Renal cortical epithelial cell (primary cell): Measurements from ENCODE around the gene FBXW5. TPM values are rescaled to one million over a fixed set of nuclear protein-coding genes. Genes with fewer than 3 reads are reported as not detected.
A peak's percentile ranks its signal among the peaks of the same experiment; 100 is the strongest.

Source experiments
- DNase-seq: peaks from one replicate; pipeline ENCODE4 v3.0.0-alpha.2; 2011; ENCODE audit warnings: low read depth
- total RNA-seq: library from RNA; depleted of rRNA; stranded (reverse); fragments of >200 nt; gene quantifications from 2 replicates; pipeline ENCODE4 v1.2.3, GENCODE V29; 2014

Gene FBXW5
- total RNA-seq, 1 donor from 2014 or later = 195 TPM

DNA sequence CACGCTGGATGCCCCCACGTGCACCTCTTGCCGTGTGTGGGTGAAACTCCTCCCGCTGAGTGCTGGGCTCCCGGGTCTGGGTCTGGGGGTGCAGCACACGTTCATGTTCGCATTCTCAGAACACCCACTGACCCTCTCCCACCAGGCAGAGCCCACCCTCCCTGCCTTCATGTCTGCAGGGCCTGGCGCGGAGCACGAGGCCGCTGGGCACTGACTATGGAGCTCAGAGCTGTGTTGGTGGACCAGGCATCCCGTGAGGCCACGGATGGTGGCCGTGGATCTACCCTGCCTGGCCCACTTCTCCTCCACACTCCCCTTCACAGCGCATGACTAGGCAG is 16.4 kb upstream of the FBXW5 start:
- no peak for DNase-seq

DNA sequence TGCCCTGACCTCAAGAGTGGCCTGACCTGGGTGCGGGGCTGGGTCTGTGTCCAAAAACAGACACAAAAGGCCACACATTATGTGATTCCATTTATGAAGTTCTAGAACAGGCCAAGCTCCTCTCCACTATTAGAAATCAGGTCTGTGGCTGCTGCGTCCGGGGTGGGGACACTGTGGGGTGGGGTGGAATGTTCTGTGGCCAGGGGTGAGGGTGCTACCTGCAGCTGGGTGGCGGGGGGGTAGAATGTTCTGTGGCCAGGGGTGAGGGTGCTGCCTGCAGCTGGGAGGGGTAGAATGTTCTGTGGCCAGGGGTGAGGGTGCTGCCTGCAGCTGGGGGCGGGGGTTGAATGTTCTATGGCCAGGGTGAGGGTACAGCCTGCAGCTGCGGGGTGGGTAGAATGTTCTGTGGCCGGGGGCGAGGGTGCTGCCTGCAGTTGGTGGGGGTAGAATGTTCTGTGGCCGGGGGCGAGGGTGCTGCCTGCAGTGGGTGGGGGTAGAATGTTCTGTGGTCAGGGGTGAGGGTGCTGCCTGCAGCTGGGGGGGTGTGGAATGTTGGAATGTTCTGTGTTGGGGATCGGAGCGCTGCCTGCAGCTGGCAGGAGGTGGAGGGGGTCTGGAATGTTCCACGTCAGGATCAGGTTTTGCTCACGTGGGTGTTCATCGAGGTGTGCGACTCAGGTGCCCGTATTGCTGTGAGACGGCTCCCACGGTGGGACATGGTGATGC is 15.8 kb upstream of the FBXW5 start:
- peak; percentile 36 for DNase-seq

DNA sequence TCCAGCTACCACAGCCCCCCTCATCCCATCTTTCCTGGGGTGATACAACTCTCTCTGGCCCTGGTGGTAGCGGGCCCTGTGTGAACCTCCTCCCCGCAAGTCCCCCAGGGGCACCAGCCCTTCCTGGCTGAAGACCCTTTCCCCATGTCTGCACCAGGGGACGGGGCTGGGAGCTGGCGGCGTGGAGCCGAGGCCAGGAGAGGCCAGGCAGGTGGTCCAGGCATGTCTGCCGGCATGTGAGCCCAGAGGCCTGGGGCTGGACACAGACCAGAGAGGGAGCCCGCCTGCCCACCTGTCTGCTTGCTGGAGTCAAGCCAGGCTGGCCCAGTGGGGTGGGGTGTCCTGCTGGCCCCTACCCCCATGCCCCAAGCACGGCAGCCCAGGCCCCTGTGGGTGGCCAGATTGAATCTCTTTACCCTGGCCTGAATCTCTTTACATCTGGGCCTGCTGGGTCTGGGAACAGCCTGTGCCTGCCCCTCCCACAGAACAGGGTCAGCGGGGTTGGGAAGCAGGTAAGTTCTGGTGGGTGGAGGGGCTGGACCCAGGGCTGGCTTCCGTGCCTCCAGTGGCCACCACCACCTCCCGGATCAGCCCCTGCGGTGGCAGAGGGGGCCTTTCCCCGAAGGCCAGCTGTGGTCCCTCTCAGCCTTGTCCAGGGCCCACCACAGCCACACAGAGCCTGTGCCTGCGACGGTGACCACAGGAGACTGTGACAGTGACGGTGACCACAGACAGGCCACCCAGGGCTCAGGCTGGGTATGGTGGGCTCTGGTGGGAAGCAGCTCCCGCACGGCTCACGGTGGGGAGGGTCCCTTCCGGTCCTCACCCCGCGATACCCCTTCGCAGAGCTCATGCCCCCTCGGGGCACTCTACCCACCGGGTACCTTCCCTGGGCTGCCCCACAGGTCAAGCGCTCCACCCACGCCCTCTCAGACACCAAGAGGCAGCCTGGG is 14.6 kb upstream of the FBXW5 start:
- DNase-seq = no peak

DNA sequence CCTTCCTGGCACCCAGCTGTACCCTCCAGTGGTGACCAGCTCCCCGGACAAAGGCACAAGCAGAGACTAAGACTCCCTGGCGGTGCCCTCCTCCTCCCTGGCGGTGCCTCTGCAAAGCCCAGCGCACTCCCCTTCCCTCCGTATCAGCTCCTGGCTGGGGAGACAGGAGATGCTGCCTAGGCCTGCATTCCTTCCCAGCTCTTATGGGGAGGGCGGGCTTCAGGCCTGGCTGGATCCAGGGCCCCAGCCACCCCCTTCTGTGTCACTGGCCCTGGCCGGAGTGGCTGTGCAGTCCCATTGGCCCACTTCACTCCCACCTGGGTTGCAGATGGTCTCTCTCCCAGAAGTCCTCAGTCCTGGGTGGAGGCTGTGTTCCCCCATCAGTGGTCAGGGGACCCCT is 13.9 kb upstream of the FBXW5 start:
- DNase-seq = no peak

GRCh38 chr9:136957901-136958300 is 13.4 kb upstream of the FBXW5 start:
- DNase-seq = no peak

DNA sequence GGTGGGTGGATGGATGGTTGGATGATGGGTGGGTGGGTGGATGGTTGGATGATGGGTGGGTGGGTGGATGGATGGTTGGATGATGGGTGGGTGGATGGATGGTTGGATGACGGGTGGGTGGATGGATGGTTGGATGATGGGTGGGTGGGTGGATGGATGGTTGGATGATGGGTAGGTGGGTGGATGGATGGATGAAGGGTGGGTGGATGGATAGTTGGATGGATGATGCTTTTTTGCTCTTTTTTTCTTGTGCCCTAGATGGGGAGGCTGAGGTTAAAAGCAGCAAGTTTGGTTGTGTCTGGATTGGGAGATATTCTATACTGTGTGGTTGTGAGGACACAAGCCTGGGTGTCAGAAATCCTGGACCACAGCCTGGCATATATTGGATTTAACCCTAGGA is 12.9 kb upstream of the FBXW5 start:
- DNase-seq = no peak

DNA sequence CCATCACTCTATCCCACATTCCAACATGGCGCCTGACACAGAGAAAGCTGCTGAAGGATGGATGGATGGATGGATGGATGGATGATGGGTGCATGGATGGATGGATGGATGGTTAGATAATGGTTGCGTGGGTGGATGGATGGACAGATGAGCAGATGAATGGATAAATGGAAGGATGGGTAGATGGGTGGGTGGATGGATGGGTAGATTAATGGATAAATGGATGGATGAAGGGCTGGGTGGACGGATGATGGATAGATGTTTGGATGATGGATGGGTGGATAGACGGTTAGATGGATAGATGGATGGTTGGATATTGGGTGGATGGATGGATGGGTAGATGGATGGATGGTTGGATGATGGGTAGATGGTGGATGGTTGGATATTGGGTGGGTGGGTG is 12.1 kb upstream of the FBXW5 start:
- DNase-seq = no peak

DNA sequence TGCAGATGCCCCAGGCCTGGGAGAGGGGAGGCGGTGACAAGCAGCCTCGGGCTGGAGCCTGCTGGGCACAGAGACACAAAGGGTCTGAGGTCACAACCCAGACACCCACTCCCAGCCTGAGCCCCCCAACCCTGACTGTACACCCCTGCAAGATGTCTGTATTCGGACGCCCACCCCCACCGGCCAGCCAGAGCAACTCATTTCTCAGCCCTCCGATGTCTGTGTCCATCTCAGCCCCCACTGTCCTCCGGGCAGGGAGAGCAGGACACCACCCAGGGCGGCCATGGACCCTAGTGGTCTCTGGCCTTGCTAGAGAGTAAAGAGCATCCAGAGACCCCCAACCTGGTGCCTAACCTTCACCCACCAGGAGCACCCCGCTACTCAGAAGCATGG is 11.4 kb upstream of the FBXW5 start:
- no peak for DNase-seq

- DNase-seq = no peak
These were observed 10.8 kb upstream of the FBXW5 start for GRCh38 chr9:136955202-136955942.

DNA sequence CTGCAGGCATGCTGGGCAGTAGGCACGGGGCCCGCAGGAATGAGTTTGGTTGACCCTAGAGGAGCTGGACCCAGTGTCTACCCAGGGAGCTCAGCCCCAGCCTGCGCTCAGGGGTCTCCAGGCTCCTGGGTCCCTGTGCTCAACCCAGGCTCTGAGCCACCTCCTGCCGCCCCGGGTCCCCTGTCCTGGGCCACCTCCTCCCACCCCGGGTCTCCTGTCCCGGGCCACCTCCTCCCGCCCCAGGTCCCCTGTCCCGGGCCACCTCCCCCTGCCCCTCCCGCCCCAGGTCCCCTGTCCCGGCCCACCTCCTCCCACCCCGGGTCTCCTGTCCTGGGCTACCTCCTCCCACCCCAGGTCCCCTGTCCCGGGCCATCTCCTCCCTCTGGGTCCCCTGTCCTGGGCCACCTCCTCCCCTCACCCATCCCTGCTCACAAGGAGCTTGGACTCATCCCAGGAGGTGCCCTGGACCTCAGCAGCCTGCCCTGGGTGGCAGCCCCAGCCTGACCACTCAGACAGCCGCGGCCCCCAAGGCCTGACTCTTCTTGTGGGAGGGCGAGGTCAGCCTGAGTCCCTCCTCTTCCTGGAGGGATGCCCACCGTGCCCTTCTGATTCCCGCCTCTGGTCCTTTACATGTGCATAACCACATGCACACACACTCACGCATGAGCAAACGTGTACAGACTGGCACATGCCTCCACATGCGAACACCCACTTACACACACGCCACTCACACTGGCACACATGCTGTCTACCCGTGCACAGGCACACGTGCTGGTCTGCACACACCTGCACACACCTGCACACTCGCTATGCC is 9.9 kb upstream of the FBXW5 start:
- DNase-seq = no peak

DNA sequence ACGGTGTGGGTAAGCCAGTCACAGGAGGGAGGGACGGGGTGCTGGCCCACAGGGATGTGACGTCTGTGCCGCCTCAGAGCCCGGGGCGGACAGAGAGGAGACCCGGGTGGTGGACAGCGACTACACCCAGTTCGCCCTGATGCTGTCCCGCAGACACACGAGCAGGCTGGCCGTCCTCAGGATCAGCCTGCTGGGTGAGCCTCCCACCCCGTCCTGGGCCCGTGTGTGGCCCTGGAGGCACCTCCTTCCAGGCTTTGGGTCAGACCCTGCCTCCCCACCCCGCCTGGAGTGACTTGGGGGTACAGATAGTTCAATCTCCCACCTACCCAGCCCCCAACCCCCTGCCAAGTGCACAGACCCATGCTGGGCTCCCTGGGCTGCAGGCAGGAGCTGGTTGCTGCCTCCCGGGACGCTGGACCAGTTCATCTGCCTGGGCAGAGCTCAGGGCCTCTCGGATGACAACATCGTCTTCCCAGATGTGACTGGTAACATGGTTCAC is 9.3 kb upstream of the FBXW5 start:
- DNase-seq = no peak

DNA sequence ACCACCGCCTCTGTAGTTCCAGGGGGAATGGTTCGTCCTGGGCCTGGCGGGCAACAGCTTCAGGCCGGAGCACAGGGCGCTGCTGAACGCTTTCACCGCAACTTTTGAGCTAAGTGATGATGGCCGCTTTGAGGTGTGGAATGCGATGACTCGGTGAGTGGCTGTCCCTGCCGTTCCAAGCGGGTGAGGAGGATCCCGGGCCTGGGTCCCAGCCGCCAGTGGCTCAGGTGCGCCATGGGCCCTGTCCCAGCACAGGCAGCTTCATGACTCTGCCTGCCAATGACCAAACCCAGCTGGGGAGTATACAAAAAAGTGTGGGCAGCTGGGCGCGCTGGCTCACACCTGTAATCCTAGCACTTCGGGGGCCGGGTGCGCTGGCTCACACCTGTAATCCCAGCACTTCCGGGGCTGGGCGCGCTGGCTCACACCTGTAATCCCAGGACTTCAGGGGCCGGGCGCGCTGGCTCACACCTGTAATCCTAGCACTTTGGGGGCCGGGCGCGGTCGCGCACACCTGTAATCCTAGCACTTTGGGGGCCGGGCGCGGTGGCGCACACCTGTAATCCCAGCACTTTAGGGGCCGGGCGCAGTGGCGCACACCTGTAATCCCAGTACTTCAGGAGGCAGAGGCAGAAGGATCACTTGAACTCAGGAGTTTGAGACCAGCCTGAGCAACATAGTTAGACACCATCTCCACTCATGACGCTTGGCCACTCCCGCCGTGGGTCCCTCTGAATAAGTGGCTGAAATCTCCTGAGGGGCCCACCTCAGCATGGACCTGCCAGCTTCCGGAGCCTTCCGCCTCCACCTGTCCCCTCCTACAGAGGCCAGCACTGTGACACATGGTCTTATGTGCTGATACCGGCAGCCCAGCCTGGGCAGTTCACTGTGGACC is 8.6 kb upstream of the FBXW5 start:
- no peak for DNase-seq

DNA sequence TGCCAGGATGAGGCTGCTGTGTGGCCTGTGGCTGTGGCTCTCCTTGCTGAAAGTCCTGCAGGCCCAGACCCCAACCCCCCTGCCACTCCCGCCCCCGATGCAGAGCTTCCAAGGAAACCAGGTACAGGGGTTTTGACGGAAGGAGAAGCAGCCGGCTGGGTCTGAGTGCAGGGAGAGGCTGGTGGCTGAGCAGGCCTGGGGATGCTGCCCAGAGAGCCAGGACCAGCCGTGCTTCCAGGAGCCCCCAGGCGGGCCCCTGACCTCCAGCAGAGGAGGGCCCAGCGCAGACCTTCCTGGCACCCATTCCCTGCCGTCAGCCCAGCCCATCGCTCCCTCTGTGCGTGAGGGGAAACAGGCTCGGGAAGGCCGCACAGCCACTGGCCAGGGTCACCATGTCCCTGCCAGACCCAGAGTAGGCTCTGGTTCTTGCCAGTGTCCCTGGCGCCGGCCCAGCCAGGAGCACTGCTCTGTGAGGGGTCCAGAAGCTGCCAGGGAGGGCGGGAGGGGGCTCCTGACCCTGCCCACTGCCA is 7.8 kb upstream of the FBXW5 start:
- no peak for DNase-seq

DNA sequence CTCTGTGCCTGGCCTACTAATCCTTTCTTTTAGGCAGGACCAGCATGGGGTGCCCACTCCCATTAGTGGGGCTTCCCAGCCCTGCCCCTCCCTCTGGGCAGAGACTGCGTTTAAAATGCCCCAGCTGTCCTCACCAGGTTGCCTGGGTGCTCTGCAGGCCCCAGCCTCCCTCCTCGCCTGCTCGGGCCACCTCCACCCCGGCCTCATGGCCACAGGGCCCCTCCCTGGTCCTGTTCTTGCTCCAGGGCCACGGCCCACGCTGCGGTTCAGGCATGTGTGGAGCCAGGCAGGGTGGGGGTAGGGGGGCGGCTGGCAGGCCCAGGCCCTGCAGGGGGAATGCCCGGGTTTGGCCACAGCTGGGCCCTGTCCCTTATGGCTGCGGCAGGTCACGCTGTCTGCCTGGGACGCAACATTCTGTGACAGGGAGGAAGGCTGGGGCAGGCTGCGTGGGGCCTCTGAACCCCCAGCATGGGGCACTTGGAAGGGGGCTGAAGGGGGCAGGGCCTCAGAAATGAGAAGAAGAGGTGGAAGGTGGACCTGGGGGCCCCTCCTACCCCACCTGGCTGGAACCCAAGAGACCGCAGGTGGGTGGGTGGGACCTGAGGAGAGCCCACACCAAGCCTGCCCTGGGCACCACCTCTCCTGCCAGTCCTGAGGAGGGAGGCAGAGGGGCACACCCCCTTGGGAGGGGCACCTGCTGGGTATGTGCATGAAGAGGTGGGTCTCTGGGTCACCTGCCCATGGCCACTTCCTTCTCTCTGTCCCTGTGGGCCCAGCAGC is 7.2 kb upstream of the FBXW5 start, which contains the start of gene LCN12:
Gene LCN12, plus strand, starts transcription at position 733 of the 780 bp plus-strand sequence. CDS start 55 bp downstream, outside the sequence.
- DNase-seq = no peak

DNA sequence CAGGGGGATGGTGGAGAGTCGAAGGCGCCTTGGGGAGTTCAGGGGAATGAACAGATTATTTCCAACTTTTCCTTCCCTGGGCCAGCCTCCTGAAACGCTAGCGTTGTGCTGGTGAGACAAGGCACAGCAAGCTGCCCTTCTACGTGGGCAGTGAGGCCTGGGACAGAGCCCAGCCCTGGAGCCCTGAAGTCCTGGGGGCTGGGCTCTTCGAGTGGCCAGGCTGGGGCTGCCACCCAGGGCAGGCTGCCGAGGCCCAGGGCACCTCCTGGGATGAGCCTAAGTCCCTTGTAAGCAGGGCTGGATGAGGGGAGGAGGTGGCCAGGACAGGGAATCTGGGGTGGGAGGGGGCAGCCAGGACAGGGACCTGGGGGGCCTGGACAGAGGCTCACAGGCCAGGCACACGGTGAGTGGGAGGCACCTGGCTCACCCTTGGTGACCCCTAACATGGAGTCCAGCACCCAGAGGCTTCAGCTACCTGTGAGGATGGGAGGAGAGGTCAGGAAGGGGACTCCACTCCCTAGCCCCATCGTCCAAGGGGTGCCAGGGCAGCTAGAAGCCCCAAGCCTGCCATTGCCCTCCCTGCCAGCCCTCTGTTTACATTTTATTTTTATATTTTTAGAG is 6.2 kb upstream of the FBXW5 start:
- DNase-seq = peak; percentile 18

GRCh38 chr9:136949817-136950655 is 5.5 kb upstream of the FBXW5 start:
- DNase-seq = peak; percentile 81

GRCh38 chr9:136949239-136949816 is 4.8 kb upstream of the FBXW5 start:
- peak; percentile 10 for DNase-seq
